NB4 (cell line): ENCODE measurements around the gene UVRAG.

ENCODE experiments used
- DNase-seq: peaks from one replicate; pipeline ENCODE4 v3.0.0; 2010; ENCODE audit warnings: low read depth
- H3K4me3 ChIP-seq: one replicate; pipeline ENCODE4 v1.5.1; 2011; ENCODE audit warnings: mild to moderate bottlenecking, low read depth, low read length, moderate library complexity
- CTCF ChIP-seq: IDR thresholded peaks from one replicate; pipeline ENCODE4 v1.5.1; 2012; ENCODE audit warnings: low read depth, low read length
- MAX ChIP-seq: IDR thresholded peaks from 2 replicates; pipeline ENCODE4 v1.6.1; 2011; ENCODE audit warnings: low read depth, low read length
- MYC ChIP-seq: IDR thresholded peaks from 2 replicates; pipeline ENCODE4 v1.6.1; 2011; ENCODE audit warnings: low read depth, low read length
- POLR2A ChIP-seq: IDR thresholded peaks from 2 replicates; pipeline ENCODE4 v1.6.1; 2011; ENCODE audit warnings: mild to moderate bottlenecking; ENCODE audit not compliant: insufficient read length; ENCODE audit errors: extremely low read depth

The UVRAG gene

GRCh38 chr11:76120513-76121101 is 305.6 kb downstream of the UVRAG start:
- TF ChIP-seq MAX (no peak), MYC (no peak), POLR2A (no peak), CTCF (no peak)
- H3K4me3 ChIP-seq: no peak overlapping the region
- DNase-seq: no peak

- no peak overlapping the region for H3K4me3 ChIP-seq
- TF ChIP-seq MAX (no peak), CTCF (no peak), MYC (no peak), POLR2A (no peak)
These were observed 308.2 kb downstream of the UVRAG start for GRCh38 chr11:76123248-76123647.

GRCh38 chr11:76124905-76125770 is 310.1 kb downstream of the UVRAG start:
- H3K4me3 ChIP-seq: no peak overlapping the region
- TF ChIP-seq MYC (no peak), MAX (no peak), CTCF (no peak), POLR2A (no peak)
- DNase-seq: no peak

More at GRCh38 chr11:76123248-76123647, 308.2 kb downstream of the UVRAG start:
- DNase-seq: no peak

DNA sequence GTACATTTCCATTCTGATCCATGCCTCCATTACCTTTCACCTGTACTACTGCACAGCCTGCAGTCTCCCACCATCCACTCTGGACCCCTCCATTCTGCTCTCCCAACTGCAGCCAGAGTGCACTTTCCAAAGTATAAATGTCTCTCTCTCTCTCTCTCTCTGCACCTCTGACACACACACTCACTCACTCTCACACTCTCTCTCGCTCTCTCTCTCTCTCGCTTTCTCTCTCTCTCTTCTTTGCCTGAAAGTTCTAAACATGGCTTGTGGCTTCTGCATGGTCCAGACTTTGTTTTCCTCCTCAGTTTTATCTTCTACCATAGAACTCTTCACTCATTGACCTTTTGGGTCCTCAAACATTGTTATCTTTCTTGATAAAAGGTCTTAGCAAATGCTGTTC is 314.7 kb downstream of the UVRAG start:
- no peak for DNase-seq
- H3K4me3 ChIP-seq: no peak overlapping the region
- TF ChIP-seq MAX (no peak), POLR2A (no peak), CTCF (no peak), MYC (no peak)

GRCh38 chr11:76131142-76131541 is 316.1 kb downstream of the UVRAG start:
- TF ChIP-seq MYC (no peak), CTCF (no peak), MAX (no peak), POLR2A (no peak)
- H3K4me3 ChIP-seq: no peak overlapping the region
- no peak for DNase-seq
